ENCODE measurements around the gene UTS2R. TPM values are rescaled to one million over a fixed set of nuclear protein-coding genes. Genes with fewer than 3 reads are reported as not detected.
A peak's percentile ranks its signal among the peaks of the same experiment; 100 is the strongest.

The UTS2R gene
- total RNA-seq, 1 experiment from 2014 or later = not detected

- no TSS peak for BruUV-seq (replicated peaks)
- ChIA-PET POLR2A (no interaction called here), CTCF (interaction anchor here (0.6 to 1.0 kb wide), 2 partner anchors 13 to 70 kb away, joined by 3 to 4 read pairs; no protein-coding TSS in a partner anchor)
- no peaks in the 10 kb centered on the region for H3K4me1 Mint-ChIP-seq (ENCODE audit: insufficient read depth, unreplicated experiment)
- no peaks in the 10 kb centered on the region for H3K27me3 Mint-ChIP-seq (ENCODE audit: insufficient read depth, unreplicated experiment)
- intact Hi-C loops (cut with micrococcal nuclease) = loop anchor here (2.0 to 10.0 kb wide), 3 partner anchors 63 to 139 kb away; no protein-coding TSS in a partner anchor
- no peak overlapping the region for H3K27ac Mint-ChIP-seq (ENCODE audit: low read depth, unreplicated experiment)
- H3K4me3 Mint-ChIP-seq (ENCODE audit: unreplicated experiment) = no peak overlapping the region
- H3K36me3 Mint-ChIP-seq (ENCODE audit: insufficient read depth, unreplicated experiment) = peaks cover 11% of the 10 kb centered on the region
- TF ChIP-seq CTCF (IDR thresholded peaks at IDR 0.05; ENCODE audit: unreplicated experiment) = no peak
- no peak for DNase-seq (ENCODE audit: unreplicated experiment)
- H3K9me3 Mint-ChIP-seq (ENCODE audit: unreplicated experiment) = no peaks in the 10 kb centered on the region
Measured at GRCh38 chr17:82415336-82415735, 43.8 kb downstream of the UTS2R start.

GRCh38 chr17:82415786-82416185 is 44.2 kb downstream of the UTS2R start:
- intact Hi-C loops (cut with micrococcal nuclease) = loop anchor here (2.0 to 10.0 kb wide), 3 partner anchors 63 to 139 kb away; no protein-coding TSS in a partner anchor

GRCh38 chr17:82416264-82416663 is 44.7 kb downstream of the UTS2R start:
- CTCF ChIA-PET = interaction anchor here (0.6 to 1.2 kb wide), 3 partner anchors 64 to 326 kb away, joined by 3 to 4 read pairs (median 4); no protein-coding TSS in a partner anchor
- intact Hi-C loops (cut with micrococcal nuclease) = loop anchor here (10.0 kb wide), 2 partner anchors 109 to 139 kb away; no protein-coding TSS in a partner anchor
- POLR2A ChIA-PET = no interaction called here
- Mint-ChIP-seq H3K9me3 (ENCODE audit: unreplicated experiment) (no peaks in the 10 kb centered on the region), H3K36me3 (ENCODE audit: insufficient read depth, unreplicated experiment) (peaks cover 11% of the 10 kb centered on the region), H3K4me3 (ENCODE audit: unreplicated experiment) (no peak overlapping the region), H3K27ac (ENCODE audit: low read depth, unreplicated experiment) (no peak overlapping the region), H3K4me1 (ENCODE audit: insufficient read depth, unreplicated experiment) (no peaks in the 10 kb centered on the region), H3K27me3 (ENCODE audit: insufficient read depth, unreplicated experiment) (no peaks in the 10 kb centered on the region)
- TF ChIP-seq CTCF (IDR thresholded peaks at IDR 0.05; ENCODE audit: unreplicated experiment) = no peak
- no peak for DNase-seq (ENCODE audit: unreplicated experiment)
- no TSS peak for BruUV-seq (replicated peaks)

More at GRCh38 chr17:82415786-82416185, 44.2 kb downstream of the UTS2R start:
- no peaks in the 10 kb centered on the region for H3K4me1 Mint-ChIP-seq (ENCODE audit: insufficient read depth, unreplicated experiment)
- H3K9me3 Mint-ChIP-seq (ENCODE audit: unreplicated experiment) = no peaks in the 10 kb centered on the region
- ChIA-PET CTCF (interaction anchor here (0.6 to 1.2 kb wide), 3 partner anchors 63 to 326 kb away, joined by 3 to 4 read pairs (median 4); no protein-coding TSS in a partner anchor), POLR2A (no interaction called here)
- BruUV-seq (replicated peaks) = no TSS peak
- no peaks in the 10 kb centered on the region for H3K27me3 Mint-ChIP-seq (ENCODE audit: insufficient read depth, unreplicated experiment)
- peaks cover 11% of the 10 kb centered on the region for H3K36me3 Mint-ChIP-seq (ENCODE audit: insufficient read depth, unreplicated experiment)
- no peak overlapping the region for H3K4me3 Mint-ChIP-seq (ENCODE audit: unreplicated experiment)
- H3K27ac Mint-ChIP-seq (ENCODE audit: low read depth, unreplicated experiment) = no peak overlapping the region
- TF ChIP-seq CTCF (IDR thresholded peaks at IDR 0.05; ENCODE audit: unreplicated experiment) = no peak
- DNase-seq (ENCODE audit: unreplicated experiment) = no peak

- Mint-ChIP-seq H3K27ac (ENCODE audit: low read depth, unreplicated experiment) (no peak overlapping the region), H3K9me3 (ENCODE audit: unreplicated experiment) (no peaks in the 10 kb centered on the region), H3K4me3 (ENCODE audit: unreplicated experiment) (no peak overlapping the region), H3K27me3 (ENCODE audit: insufficient read depth, unreplicated experiment) (no peaks in the 10 kb centered on the region), H3K4me1 (ENCODE audit: insufficient read depth, unreplicated experiment) (no peaks in the 10 kb centered on the region), H3K36me3 (ENCODE audit: insufficient read depth, unreplicated experiment) (peaks cover 12% of the 10 kb centered on the region)
- DNase-seq (ENCODE audit: unreplicated experiment) = no peak
- ChIA-PET CTCF (interaction anchor here (1.2 kb wide), 1 partner anchor 134 kb away, joined by 3 read pairs; no protein-coding TSS in a partner anchor), POLR2A (interaction anchor here (0.6 kb wide), 1 partner anchor 20 kb away, joined by 3 read pairs; no protein-coding TSS in a partner anchor)
- intact Hi-C loops (cut with micrococcal nuclease) = loop anchor here (10.0 kb wide), 2 partner anchors 108 to 138 kb away; no protein-coding TSS in a partner anchor
- BruUV-seq (replicated peaks) = no TSS peak
- TF ChIP-seq CTCF (IDR thresholded peaks at IDR 0.05; ENCODE audit: unreplicated experiment) = peak; percentile 20
Measured at GRCh38 chr17:82416771-82417170, 45.2 kb downstream of the UTS2R start.
